K562 (cell line): ENCODE measurements around the gene ILF2. TPM values are rescaled to one million over a fixed set of nuclear protein-coding genes. Genes with fewer than 3 reads are reported as not detected.

Experiments used
- MGA ChIP-seq: fragments of 450-650 bp; IDR thresholded peaks from 2 replicates; pipeline ENCODE4 v1.6.1; 2016; ENCODE audit warnings: mild to moderate bottlenecking, moderate library complexity
- polyA plus RNA-seq, 8 experiments: library from polyadenylated mRNA; depleted of rRNA in 4 of 8; stranded (reverse) in 5 of 8; unstranded in 3 of 8; fragments of >200 nt; fragmentation: Nextera tagmentation in 2 of 8; fragmentation: Illumina TruSeq in 1 of 8; extraction: Ambion mirVana in 2 of 8; extraction: Trizol in 1 of 8; gene quantifications; 2 replicates each; pipeline versions ENCODE4 v1.2.1 to v1.2.3, GENCODE V29; 2011 to 2014; ENCODE audit warnings: inconsistent platforms in 1 of 8, missing spikeins in 1 of 8
- total RNA-seq, 7 experiments: library from RNA; depleted of rRNA in 6 of 7; stranded (reverse); fragments of >200 nt in 6 of 7; fragmentation: Illumina TruSeq in 2 of 7; extraction: Trizol in 2 of 7; gene quantifications; 2 replicates each; pipeline versions ENCODE4 v1.2.1 to v1.2.3, GENCODE V29; 2011 to 2021; ENCODE audit warnings: low replicate concordance in 1 of 7

The ILF2 gene
- total and polyA plus RNA-seq, 9 of the 15 experiments (the other 6 are each of a cell fraction or from before 2014, with no cell fraction given): 282 to 726 (median 474) TPM

GRCh38 chr1:153711026-153711425 lies 40.2 kb upstream of the ILF2 start (continued):
- no peak for TF ChIP-seq MGA
